HG02885 (cell line): Measurements from ENCODE around the gene STN1.

Experiments used
- ATAC-seq: cut with Tn5 transposase; IDR thresholded peaks from one replicate; pipeline ENCODE4 v1.9.1; 2021; ENCODE audit warnings: mild to moderate bottlenecking; ENCODE audit not compliant: unreplicated experiment, poor library complexity

STN1 gene

GRCh38 chr10:103835096-103836050, 82.6 kb downstream of the STN1 start:
- ATAC-seq = no peak

- no peak for ATAC-seq
These were observed 83.4 kb downstream of the STN1 start for GRCh38 chr10:103834436-103835095.

- no peak for ATAC-seq
These were observed 84.1 kb downstream of the STN1 start for GRCh38 chr10:103833731-103834365.

- no peak for ATAC-seq
These were observed 85.2 kb downstream of the STN1 start for GRCh38 chr10:103832806-103833205.
